GM19467 (cell line): Measurements from ENCODE around the gene ARMS2.

Experiments
- ATAC-seq: cut with Tn5 transposase; IDR thresholded peaks from one replicate; pipeline ENCODE4 v1.9.1; 2021; ENCODE audit warnings: mild to moderate bottlenecking, moderate library complexity; ENCODE audit not compliant: unreplicated experiment

Gene ARMS2

DNA sequence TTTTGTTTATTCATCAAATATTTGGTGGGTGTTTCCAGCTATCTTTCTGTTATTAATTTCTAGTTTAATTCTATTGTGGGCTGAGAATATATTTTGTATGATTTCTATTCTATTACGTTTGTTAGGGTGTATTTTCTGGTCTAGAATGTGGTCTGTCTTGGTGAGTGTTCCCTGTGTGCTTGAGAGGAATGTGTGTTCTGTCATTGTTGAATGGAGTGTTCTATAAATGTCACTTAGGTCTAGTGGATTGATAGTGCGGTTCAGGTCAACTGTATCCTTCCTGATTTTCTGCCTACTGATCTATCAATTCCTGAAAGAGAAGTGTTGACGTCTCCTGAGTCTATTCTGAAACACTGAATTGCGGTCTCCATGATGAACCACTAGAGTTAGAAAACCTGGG lies 15.4 kb downstream of the ARMS2 start:
- ATAC-seq = no peak

DNA sequence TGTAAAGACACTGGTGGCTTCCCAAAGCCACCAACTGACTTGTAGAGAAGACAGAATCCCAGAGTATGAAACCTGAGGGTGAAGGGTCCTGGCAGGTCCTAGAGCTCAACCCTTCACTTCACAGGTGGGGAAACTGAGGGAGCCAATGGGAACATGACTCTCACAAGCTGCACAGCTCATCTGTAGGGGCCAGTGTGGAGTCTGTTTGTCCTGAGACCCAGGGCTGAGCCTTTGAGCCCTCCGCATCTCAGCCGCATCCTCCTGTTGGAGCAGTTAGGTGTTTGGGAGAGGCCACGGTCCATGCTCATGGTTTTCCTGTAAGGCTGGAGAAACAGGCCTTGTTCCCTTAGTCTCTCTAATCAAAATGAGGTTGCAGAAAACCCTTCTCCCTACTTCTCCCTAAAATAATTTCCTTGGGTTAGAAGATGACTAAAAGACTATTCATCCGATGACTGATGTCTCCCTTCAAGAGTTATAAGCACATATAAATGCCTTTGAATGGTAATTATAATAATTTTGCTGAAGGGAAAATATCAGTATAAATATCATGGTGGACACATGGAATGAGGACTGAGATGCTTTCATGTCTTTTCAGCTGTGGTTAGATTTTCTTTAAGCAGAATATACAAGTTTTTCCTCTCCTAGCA lies 17.2 kb downstream of the ARMS2 start:
- no peak for ATAC-seq

DNA sequence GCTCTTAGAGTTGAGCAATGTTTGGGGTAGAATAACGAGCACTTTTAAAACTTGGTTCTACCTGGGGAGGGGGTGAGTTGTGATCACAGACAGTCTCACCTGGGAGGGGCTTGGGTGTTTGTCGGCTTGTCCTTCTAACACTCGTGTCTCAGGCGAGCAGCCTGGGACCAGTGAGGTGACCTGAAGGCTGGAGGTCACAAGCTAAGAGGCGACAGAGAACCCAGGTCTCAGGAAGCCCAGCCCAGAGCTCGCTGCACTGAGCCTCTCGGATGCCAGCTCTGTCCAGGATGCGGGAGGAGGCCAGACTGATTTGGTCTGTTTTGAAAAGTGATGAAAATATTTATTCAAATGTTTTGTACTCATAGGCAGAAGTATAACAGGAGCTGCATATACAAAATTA lies 18.7 kb downstream of the ARMS2 start:
- ATAC-seq = no peak

DNA sequence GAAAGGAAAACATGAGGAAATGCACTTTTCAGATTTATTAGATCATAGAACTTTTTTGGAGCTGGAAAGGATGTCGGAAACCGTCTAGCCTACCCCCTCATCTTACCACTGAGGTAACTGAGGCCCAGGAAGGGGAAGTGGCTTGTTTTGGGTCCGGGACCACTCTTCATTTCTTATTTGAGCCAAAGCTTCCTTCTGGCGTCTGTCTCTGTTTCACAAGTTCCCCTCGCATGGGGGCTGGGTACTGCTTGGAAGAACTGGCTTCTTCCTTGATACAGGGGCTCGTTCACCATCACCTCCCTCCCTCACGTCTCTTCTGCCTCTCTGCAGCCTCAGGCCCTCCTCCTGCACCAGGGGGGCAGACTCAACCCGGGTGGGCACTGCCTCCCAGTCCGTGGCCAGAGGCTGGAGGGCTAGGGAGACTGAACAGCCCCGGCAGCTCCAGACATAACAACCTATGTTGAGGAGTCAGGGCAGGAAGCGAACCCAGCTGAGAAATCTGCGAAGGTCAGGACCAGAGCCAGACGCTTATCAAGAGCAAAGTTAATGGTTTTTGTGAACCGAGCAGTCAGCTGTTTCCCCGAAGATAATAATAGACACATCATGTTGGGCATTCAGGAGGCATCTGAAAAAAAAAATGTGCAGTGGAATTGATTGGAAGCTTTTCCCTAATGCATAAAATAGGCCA lies 19.8 kb downstream of the ARMS2 start:
- no peak for ATAC-seq

DNA sequence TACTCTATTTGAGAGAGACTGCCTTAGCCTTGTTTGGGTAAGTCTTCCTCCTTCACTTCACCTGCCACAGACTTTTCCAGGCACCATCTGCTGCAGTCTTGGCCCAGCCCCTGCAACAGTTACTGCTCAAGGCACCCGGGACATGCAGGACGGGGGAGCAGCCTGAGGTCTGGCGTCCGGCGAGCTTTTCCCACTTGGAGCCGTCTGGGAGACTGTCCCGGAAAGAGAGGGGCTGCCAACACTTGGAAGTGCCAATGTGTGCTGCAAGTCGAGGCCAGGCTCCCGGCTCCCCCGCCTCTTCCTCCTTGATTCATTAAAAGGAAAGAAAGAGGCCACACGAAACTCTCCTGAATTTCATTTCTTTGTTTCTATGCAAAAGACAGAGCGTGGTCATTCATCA lies 20.6 kb downstream of the ARMS2 start:
- ATAC-seq = no peak

DNA sequence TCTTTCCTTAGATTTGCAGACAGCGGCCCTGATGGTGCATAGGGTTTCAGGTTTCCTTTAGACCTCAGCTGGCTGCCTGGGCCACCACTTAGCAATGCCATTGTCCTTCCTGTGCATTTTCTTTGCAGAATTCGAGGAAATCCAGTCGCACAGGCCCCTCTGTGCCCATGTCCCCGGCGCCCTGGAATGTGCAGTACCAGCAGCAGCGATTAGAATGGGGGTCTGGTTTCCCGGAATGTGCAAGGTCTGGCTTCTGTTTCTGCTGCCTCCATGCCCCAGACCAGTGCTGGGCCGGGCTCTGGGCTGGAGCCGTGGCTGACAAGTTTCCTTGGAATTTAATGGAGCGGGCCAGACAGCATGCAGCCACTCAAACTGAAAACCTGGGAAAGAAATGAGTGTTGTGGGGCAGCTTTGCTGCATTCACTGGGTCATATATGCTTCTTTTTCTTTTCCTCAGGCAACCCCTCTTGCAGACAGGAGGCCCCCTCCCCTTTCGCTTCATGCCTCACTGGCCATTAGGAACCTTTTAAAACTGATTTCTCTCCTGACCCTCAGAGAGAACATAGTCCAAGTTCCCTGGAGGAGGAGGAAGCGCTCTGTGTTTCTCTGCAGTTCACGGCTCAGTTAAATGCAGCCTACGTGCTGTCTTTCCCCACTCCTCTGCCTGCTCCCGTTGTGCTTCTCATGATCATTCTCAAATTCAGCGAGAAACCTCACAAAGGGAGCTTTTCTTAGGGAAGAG lies 21.3 kb downstream of the ARMS2 start:
- no peak for ATAC-seq

DNA sequence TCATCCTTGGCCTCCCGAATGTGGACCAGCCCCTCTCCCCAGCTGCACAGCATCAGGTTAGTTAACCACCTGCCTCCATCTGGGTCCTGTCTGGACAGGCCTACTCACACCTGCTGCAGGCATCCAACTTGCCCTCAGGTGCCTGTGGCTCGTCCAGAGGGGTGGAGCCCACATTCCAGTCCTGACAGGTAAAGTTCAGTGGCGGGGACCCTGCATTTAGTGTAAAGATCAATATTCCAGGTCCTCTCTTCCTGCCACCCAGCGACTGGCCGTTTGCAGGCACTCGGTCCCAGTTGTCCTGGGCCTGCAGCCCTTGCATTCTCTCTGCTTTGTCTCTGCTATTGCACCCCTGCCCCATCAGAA lies 21.9 kb downstream of the ARMS2 start:
- no peak for ATAC-seq

DNA sequence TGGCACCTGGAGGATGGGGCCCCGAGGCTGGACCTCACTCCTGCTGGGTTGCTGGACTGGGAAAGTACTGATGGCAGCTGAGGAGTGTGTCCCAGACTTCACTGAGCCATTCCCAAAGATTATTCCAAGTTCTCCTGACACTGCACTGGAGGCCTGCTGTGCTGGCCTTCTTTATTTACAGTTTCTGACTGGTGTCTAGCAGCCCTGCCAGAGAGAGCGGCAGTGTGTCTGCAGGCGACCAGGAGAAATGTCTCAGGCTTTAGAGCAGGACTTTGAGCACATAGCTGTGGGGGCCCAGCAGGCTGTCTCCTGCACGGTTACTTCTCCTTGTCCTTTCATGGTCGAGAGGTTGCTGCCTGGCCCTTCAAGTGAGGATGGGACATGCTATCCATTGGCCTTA lies 23.0 kb downstream of the ARMS2 start:
- ATAC-seq = no peak

DNA sequence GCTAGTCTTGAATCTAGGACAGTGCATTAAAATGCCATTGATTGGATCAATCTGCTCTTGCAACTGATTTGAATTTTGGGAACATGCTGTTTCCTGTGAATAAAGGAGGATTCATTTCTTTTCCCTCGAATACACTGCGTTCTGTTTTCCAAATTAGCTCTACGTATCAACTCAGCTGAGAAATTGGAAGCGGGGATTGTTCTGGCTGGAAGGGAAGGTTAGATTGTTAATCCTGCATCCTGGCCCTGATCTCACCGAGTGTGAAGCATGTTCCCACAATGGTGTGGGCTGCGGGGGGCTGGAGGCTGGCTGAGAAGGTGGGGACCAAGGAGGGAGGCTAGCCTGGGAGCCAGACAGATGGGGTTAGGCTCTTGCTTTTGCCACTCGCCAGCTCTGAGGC lies 24.5 kb downstream of the ARMS2 start:
- no peak for ATAC-seq

DNA sequence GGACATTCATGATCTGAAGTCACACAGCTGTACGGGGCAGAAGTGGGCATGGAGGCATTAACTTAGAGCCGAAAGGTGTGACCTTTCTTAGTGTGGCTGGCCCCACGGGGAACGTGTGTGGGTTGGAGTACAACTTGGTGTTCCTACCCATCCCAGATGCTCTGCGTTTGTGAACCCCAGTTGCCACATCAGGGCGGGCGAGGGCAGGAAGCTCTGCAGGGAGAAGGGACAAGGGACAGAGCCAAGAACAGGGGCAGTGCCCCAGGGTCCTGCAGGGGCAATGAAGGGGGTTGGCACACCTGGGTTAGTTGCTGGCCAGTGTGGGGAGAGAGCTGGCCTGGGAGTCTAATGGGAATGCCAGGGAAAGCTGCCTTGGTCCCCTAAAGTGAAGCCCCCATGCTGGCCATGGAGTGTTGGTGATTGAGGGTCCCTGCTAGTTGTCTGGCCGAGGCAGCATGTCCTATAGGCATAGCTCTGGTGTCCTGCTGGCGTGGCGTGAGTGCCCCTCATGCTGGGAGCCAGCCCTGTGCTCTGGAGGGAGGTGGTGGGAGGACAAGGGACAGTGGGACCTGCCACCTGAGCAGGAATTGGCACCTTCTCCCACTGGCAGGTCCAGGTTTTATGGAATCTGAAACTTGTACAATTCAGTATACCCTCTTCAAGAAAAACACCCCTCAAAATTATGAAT lies 25.8 kb downstream of the ARMS2 start:
- no peak for ATAC-seq

DNA sequence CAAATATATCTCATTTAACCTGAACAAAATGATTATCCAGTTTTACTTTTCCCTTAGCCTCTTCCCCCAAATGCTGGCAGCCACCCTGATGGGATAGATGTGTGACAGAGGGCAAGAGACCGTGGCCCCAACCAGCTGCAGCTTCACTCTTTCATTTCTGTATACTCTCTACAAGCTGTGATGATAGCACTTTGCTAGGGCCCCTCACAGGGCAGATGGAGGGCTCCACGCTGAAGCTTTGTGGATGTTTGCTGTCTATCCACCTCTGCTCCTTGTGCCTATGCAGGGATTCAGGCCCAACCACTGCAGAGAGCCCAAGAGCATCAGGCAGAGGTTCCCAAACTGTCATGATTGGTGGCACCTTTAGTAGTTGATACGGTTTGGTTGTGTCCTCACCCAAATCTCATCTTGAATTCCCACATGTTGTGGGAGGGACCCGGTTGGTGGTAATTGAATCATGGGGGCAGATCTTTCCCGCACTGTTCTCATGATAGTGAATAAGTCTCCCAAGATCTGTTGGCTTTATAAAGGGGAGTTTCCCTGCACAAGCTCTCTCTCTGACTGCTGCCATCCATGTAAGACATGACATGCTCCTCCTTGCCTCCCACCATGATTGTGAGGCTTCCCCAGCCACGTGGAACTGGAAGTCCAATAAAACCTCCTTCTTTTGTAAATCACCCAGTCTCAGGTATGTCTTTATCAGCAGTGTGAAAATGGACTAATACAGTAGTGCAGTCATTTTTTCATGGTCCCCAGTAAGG lies 27.0 kb downstream of the ARMS2 start:
- ATAC-seq = no peak

DNA sequence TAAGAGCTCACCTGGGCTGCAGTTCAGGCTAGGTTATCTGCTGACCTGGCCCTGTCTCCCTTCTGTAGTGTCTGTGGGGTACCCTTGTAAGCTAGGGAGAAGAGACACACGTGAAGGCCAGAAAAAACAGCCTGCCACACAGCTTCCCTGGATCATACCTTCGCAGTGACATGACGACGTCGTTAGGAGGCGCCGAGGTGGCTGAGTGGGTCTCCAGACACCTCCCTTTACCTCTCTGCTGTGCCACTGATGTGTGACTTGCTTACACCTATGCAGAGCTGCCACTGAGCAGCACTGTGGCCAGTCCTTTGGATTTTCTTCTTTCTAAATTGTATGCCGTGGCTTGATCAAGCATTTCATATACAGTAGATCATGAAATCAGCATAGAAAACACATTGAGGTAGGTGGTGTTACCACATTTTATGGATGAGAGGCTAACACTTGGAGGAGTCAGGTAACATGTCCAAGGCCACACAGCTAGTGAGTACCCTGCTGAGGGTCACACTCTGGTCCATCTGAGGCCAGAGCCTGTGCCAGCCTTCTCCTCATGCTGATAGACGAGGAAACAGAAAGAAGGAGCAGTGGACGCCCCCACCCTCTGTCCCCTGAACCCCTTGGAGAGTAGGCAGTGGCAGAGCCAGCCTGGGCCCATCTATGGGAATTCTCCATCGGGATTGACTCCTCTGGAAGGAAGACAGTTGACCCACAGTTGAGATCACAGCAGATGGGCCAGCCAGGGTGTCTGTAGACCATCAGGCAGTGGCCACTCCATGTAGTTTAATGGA lies 30.0 kb downstream of the ARMS2 start:
- no peak for ATAC-seq

DNA sequence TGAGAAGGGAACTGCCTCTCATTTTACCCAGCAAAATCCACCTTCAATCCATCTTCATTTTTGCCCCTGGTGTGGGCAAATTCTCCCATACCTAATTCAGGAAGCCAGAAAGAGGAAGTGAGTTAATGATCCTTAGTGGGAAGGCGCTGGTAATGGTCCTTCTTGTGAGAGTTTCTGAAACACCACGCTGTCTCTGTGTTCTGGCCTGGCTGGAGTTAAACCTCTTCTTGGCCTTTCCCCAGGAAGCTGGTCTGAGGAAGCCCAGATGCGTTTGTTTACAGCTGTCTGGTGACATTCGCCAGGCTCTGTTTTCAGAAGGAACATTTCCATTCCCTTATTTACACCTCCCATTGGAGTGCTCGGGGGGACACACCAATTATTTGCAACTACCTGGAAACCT lies 31.2 kb downstream of the ARMS2 start:
- ATAC-seq = no peak

DNA sequence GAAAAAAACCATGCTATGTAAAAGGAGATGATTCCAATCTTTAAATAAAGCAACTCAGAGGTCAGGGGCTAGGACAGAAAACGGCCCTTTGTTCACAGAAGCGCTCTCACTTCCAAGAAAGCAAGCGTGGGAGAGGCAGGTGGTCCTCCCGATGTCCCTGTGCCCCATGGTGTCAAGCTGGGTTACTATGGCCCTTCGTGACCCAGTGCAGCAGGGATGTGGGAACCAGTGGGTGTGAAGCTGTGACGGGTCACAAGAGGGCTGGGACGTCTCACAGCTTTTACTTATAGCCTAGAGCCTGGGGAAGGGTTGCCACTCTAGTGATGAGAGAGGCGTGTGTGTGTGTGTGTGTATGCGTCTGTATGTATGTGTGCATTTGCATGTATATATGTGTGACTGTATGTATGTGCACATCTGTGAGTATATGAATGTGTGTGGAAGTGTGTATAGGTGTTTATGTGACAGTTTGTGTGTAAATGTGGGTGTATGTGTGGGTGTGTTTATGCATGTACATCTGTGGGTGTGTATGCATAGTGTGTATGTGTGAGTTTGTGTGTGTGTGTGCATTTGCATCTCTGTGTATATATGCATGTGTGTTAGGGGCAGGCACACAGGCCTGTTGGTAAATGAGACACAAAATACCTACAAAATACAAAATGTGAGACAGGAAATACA lies 32.1 kb downstream of the ARMS2 start:
- ATAC-seq = no peak

DNA sequence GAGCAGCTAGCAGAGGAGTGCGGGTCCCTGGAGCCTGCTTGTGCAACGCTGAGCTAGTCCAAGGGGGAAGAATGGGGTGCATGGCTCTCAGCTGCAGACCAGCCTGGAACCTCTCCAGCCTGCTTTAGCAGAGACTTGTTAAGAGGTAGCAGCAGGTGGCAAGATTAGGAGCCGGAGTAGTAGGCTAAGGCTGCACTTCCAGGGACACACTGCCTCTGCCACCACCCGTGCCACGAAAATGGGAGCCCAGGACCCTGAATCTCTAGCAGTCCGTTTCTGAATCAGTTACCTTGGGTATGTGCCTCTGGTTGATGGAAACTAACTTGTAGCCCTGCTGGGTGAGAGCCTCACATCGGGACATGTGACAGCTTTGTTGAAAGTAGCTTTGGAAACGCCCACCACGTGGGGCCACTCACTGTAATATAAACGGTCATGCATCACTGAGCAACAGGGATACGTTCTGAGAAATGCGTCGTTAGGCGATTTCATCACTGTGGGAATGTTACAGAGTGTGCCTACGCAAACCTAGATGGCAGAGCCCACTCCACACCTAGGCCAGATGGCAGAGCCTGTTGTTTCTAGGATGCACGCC lies 32.8 kb downstream of the ARMS2 start:
- ATAC-seq = no peak

DNA sequence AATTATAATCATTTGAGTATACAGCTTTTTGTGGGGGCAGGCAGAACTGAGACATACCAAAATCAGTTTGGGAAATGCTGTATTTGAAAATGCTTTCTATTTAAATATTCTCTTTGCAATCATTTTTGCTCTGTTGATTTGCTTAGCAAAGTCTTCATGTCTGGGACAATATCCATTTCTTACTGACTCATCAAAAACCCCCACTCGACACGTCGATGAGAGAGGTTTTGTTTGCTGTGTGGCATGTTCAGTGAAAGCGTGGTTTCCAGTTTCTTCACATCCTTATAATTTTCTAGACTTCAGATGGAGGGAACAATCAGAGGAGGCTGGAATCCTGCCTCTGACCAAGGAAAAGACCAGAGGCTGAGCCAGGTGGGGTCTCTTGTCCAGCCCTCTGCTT lies 35.8 kb downstream of the ARMS2 start:
- no peak for ATAC-seq

DNA sequence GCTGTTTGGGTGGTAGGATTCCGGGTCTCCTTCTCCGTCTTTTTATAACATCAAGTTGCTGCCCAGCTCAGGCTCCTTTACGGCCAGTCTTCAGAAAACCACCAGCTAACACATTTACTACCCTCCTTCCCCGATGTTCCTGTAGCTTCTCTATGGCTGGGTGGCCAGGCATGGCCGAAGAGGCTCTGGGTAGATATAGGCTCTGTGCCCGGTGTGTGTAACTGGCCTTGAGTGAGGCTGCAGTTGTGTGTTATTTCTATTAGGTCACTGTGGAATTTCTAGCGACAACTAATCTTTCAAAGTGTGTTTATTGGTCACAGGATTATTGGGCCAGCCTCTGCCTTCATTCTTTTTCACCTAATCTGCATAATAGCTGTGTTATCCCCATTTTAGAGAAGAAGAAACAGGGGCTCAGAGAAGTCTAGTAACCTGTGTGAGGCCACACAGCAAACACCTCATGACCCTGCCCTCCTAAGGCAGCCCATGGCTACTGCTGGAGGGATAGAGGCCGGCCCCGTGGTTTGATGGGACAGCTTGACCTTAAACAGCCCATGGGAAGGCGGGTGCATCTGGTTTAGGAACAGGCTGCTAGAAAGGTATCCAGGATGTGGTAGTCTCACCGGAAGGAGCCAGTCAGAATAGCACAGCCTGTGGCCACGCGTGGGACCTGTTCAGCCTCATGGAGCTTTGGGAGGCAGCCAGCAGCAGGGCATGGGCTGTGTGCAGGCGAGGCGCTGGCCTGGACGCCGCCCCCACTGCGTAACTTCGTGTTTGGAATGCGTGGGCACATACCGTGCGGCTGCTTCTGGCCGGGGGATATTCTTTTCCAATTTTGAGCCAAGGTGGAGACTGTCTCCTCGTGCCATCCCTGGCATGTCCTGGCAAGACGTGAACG lies 36.6 kb downstream of the ARMS2 start:
- ATAC-seq = no peak

DNA sequence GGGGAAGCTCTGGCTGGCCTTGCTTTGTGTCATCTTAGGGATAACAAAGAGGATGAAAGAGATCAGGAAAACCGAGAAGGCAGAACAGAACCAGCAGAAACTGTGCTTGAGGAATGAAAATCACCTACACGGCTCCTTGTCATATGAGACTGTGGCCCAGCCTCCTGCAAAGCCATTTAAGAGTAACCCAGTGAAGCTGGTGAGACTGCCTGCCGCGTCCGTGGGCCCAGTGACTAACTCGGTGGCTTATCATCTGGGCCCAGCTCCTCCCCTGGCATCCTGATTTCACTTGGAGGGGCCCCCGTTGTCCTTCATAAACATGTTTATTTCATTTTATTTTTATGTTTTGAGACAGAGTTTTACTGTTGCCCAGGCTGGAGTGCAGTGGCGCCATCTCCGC lies 37.6 kb downstream of the ARMS2 start:
- no peak for ATAC-seq
